Activated CD8-positive, alpha-beta T cell treated with anti-CD3 and anti-CD28 coated beads for 36 hours (primary cell): ENCODE measurements around the gene FRY. TPM values are rescaled to one million over a fixed set of nuclear protein-coding genes. Genes with fewer than 3 reads are reported as not detected.
"Not testable (repeated sequence)": the region's sequence is repeated elsewhere in the genome, so short reads cannot be mapped to it uniquely, and the experiment has no call there.

ENCODE experiments used
- ATAC-seq: fragments of 200-7000 bp; cut with Tn5 transposase; one replicate; pipeline ENCODE4 v1.10.0; 2021; ENCODE audit warnings: mild to moderate bottlenecking, moderate library complexity
- CTCF ChIA-PET: fragments of 350-600 bp; sonication (Branson Sonifier 250); formaldehyde crosslinking; loops from one replicate; lab custom pipeline; 2021; ENCODE audit warnings: antibody characterized with exemption; lab: Charles Lee
- POLR2A ChIA-PET: fragments of 350-600 bp; sonication (Branson Sonifier 250); formaldehyde crosslinking; loops from one replicate; lab custom pipeline; 2021; ENCODE audit warnings: antibody characterized with exemption; lab: Charles Lee
- DNase-seq: peaks from one replicate; pipeline ENCODE4 v3.0.0-alpha.2; 2020
- H3K27ac Mint-ChIP-seq: one replicate; pipeline ENCODE4 v1.8.0; 2021; ENCODE audit warnings: mild to moderate bottlenecking, mixed read lengths
- H3K27me3 Mint-ChIP-seq: one replicate; pipeline ENCODE4 v1.8.0; 2021; ENCODE audit warnings: mixed read lengths
- H3K36me3 Mint-ChIP-seq: one replicate; pipeline ENCODE4 v1.8.0; 2021; ENCODE audit warnings: low read depth, mixed read lengths
- H3K4me1 Mint-ChIP-seq: one replicate; pipeline ENCODE4 v1.8.0; 2021; ENCODE audit warnings: low read depth, mixed read lengths
- H3K4me3 Mint-ChIP-seq: one replicate; pipeline ENCODE4 v1.8.0; 2021; ENCODE audit warnings: mild to moderate bottlenecking, moderate library complexity, mixed read lengths
- H3K9me3 Mint-ChIP-seq: one replicate; pipeline ENCODE4 v1.8.0; 2021; ENCODE audit warnings: mixed read lengths
- intact Hi-C: fragments of 100-400 bp; cut with micrococcal nuclease; formaldehyde crosslinking; loops from one replicate; pipeline ENCODE4 v1.10.0; 2022
- total RNA-seq, 2 experiments: library from RNA; stranded (reverse); gene quantifications; one replicate each; pipeline ENCODE4 v1.2.3, GENCODE V29; 2021
- TF ChIP-seq, protein P1 (sequence below): fragments of 200-600 bp; IDR thresholded peaks from one replicate; pipeline ENCODE4 v1.8.0; 2022; ENCODE audit warnings: antibody characterized with exemption, mild to moderate bottlenecking

Gene FRY
- under 1 TPM; 0.58 to 0.68 TPM for total RNA-seq

GRCh38 chr13:32031025-32031814, at the start of gene FRY:
TSS of gene FRY (plus strand) at chr13:32031774. CDS start at chr13:32031796, 22 bp downstream.
- H3K27ac Mint-ChIP-seq = peak within 1 kb of the TSS; percentile 49
- peaks cover 2% of the 10 kb centered on the region for H3K36me3 Mint-ChIP-seq
- intact Hi-C loops = no loop called here
- DNase-seq (peak; percentile 54), ATAC-seq (peak; percentile 79)
- TF ChIP-seq, protein P1, sequence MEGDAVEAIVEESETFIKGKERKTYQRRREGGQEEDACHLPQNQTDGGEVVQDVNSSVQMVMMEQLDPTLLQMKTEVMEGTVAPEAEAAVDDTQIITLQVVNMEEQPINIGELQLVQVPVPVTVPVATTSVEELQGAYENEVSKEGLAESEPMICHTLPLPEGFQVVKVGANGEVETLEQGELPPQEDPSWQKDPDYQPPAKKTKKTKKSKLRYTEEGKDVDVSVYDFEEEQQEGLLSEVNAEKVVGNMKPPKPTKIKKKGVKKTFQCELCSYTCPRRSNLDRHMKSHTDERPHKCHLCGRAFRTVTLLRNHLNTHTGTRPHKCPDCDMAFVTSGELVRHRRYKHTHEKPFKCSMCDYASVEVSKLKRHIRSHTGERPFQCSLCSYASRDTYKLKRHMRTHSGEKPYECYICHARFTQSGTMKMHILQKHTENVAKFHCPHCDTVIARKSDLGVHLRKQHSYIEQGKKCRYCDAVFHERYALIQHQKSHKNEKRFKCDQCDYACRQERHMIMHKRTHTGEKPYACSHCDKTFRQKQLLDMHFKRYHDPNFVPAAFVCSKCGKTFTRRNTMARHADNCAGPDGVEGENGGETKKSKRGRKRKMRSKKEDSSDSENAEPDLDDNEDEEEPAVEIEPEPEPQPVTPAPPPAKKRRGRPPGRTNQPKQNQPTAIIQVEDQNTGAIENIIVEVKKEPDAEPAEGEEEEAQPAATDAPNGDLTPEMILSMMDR = no peak
- ChIA-PET CTCF (interaction anchor here (1.0 to 1.1 kb wide), 2 partner anchors 20 to 121 kb away, joined by 3 to 4 read pairs; no protein-coding TSS in a partner anchor), POLR2A (no interaction called here)
- H3K27me3 Mint-ChIP-seq = peaks cover 23% of the 10 kb centered on the region
- H3K4me1 Mint-ChIP-seq = peaks cover 10% of the 10 kb centered on the region
- no peaks in the 10 kb centered on the region for H3K9me3 Mint-ChIP-seq
- H3K4me3 Mint-ChIP-seq = peak within 1 kb of the TSS; percentile 82

DNA sequence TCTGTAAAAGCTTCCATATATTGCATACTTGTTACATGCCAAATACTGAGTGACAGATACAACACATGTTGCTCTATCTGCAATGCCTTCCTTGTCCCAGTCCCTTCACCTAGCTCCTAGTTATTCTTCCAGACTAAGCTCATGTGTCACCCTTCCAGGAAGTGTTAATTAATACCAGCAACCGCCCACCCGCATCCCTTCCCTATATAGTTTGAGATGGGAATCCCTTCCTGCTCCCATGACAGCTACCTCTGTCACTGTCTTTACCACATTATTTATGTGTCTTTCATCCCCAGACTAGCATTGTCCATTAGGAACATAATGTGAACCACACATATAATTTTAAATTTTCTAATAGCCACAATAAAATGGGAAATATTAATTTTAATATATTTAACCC, 49.5 kb upstream of the FRY start:
- intact Hi-C loops = no loop called here
- Mint-ChIP-seq H3K27ac (no peak overlapping the region), H3K9me3 (no peaks in the 10 kb centered on the region), H3K4me1 (no peaks in the 10 kb centered on the region), H3K4me3 (no peak overlapping the region), H3K27me3 (peaks cover 7% of the 10 kb centered on the region), H3K36me3 (no peaks in the 10 kb centered on the region)
- TF ChIP-seq, protein P1 = no peak
- ChIA-PET POLR2A (no interaction called here), CTCF (no interaction called here)
- ATAC-seq (no peak), DNase-seq (no peak)

- Mint-ChIP-seq H3K4me1 (no peaks in the 10 kb centered on the region), H3K27ac (no peak overlapping the region), H3K4me3 (no peak overlapping the region), H3K27me3 (peaks cover 9% of the 10 kb centered on the region), H3K9me3 (no peaks in the 10 kb centered on the region), H3K36me3 (no peaks in the 10 kb centered on the region)
- TF ChIP-seq, protein P1 = no peak
- intact Hi-C loops = no loop called here
- POLR2A ChIA-PET = no interaction called here
- ATAC-seq (no peak), DNase-seq (peak; percentile 3)
- CTCF ChIA-PET = no interaction called here
Measured at GRCh38 chr13:31982540-31982939, 49.0 kb upstream of the FRY start.

GRCh38 chr13:31983696-31984095, 47.9 kb upstream of the FRY start:
- H3K27me3 Mint-ChIP-seq, POLR2A ChIA-PET, H3K4me3 Mint-ChIP-seq, ATAC-seq, H3K36me3 Mint-ChIP-seq, H3K4me1 Mint-ChIP-seq, intact Hi-C loops, CTCF ChIA-PET, DNase-seq, H3K9me3 Mint-ChIP-seq, H3K27ac Mint-ChIP-seq: not testable (repeated sequence)

- CTCF ChIA-PET, H3K27me3 Mint-ChIP-seq, DNase-seq, H3K27ac Mint-ChIP-seq, H3K4me3 Mint-ChIP-seq, H3K4me1 Mint-ChIP-seq, H3K36me3 Mint-ChIP-seq, ATAC-seq, H3K9me3 Mint-ChIP-seq, intact Hi-C loops: not testable (repeated sequence)
- POLR2A ChIA-PET = interaction anchor here (0.6 kb wide), 1 partner anchor 28 kb away, joined by 3 read pairs; no protein-coding TSS in a partner anchor
Measured at GRCh38 chr13:31984388-31984787, 47.2 kb upstream of the FRY start.
